Spleen (tissue), 7 donors: ENCODE measurements around the gene ZNF746.

ENCODE experiments used
- CTCF ChIP-seq, 11 experiments: fragments of 200-600 bp in 7 of 11; fragments of 450-650 bp in 4 of 11; sonication (generic) in 4 of 11; IDR thresholded peaks in 8 of 11; conservative IDR thresholded peaks in 3 of 11; 1 replicate in 7 of 11; 2 replicates in 4 of 11; pipeline versions ENCODE4 v1.4.0 to v1.8.0; 2016 to 2021; ENCODE audit warnings: antibody characterized with exemption in 11 of 11, inconsistent platforms in 4 of 11, mild to moderate bottlenecking in 1 of 11
- POLR2A ChIP-seq, 3 donors: fragments of 450-650 bp; IDR thresholded peaks; one replicate each; pipeline ENCODE4 v1.5.1; 2017; ENCODE audit warnings: antibody characterized with exemption in 3 of 3, mild to moderate bottlenecking in 1 of 3
- POLR2AphosphoS5 ChIP-seq, 3 donors: sonication (generic); formaldehyde crosslinking; IDR thresholded peaks; one replicate each; pipeline ENCODE4 v1.5.1; 2017; ENCODE audit warnings: antibody characterized with exemption in 3 of 3
- donor health status: DM: no; HTN: no; CAD: no; lungs with moderate emphysema.
- donor health status: DM: no; HTN: no; CAD: no.
- donor health status: DM: no; HTN: no; CAD: no.

DNA sequence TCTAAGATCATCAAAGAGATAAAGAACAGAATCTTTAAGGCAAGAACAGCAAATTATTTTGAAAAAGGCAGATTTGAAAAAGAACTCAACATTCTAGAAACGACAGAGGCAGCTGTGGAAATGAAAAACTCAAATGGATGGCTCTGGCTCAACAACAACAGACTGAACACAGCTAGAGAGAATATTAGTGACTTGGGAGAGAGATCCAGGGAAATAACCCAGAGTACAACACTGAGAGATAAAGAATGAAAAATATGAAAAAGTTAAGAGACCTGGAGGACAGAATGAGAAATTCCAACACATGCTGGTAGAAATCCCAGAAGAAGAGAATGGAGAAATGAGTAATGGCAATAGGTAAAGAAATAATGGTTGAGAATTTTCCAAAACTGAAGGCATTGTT lies 18.9 kb downstream of the ZNF746 start:
- TF ChIP-seq POLR2A (IDR thresholded peaks at IDR 0.05) (no peak), CTCF (IDR thresholded peaks at IDR 0.05 in 8 of 11, conservative IDR thresholded peaks at IDR 0.05 in 3 of 11) (no peak), POLR2AphosphoS5 (IDR thresholded peaks at IDR 0.05) (no peak)
